DMS53 (cell line): Measurements from ENCODE around the gene FMN1.
"Not testable (repeated sequence)": the region's sequence is repeated elsewhere in the genome, so short reads cannot be mapped to it uniquely, and the experiment has no call there.

Experiments used
- DNase-seq: peaks from one replicate; lab custom pipeline; 2025; lab: John Stamatoyannopoulos, UW

Gene FMN1

GRCh38 chr15:32853592-32853991 lies 340.9 kb downstream of the FMN1 start:
- no peak for DNase-seq

- DNase-seq = no peak
Observed at GRCh38 chr15:32852771-32853170, 341.7 kb downstream of the FMN1 start.

- DNase-seq = no peak
Observed at GRCh38 chr15:32852017-32852416, 342.5 kb downstream of the FMN1 start.

GRCh38 chr15:32851572-32851971 lies 342.9 kb downstream of the FMN1 start:
- no peak for DNase-seq

GRCh38 chr15:32849769-32850668 lies 344.5 kb downstream of the FMN1 start:
- DNase-seq = no peak

GRCh38 chr15:32846671-32847070 lies 347.8 kb downstream of the FMN1 start:
- not testable (repeated sequence) for DNase-seq

GRCh38 chr15:32844118-32844711 lies 350.3 kb downstream of the FMN1 start:
- peak; percentile 55 for DNase-seq

GRCh38 chr15:32843219-32843815 lies 351.2 kb downstream of the FMN1 start:
- no peak for DNase-seq

- no peak for DNase-seq
Observed at GRCh38 chr15:32842081-32842480, 352.4 kb downstream of the FMN1 start.

- DNase-seq = no peak
Observed at GRCh38 chr15:32840507-32841245, 353.8 kb downstream of the FMN1 start.

GRCh38 chr15:32838820-32839219 lies 355.7 kb downstream of the FMN1 start:
- DNase-seq = peak; percentile 72

GRCh38 chr15:32838338-32838737 lies 356.2 kb downstream of the FMN1 start:
- peak; percentile 13 for DNase-seq

GRCh38 chr15:32837935-32838334 lies 356.6 kb downstream of the FMN1 start:
- DNase-seq = no peak

- no peak for DNase-seq
Observed at GRCh38 chr15:32834156-32834555, 360.4 kb downstream of the FMN1 start.

GRCh38 chr15:32833379-32833821 lies 361.1 kb downstream of the FMN1 start:
- no peak for DNase-seq

- DNase-seq = no peak
Observed at GRCh38 chr15:32831485-32831884, 363.0 kb downstream of the FMN1 start.

- DNase-seq = no peak
Observed at GRCh38 chr15:32830241-32830640, 364.3 kb downstream of the FMN1 start.

GRCh38 chr15:32829436-32829835 lies 365.1 kb downstream of the FMN1 start:
- DNase-seq = no peak

GRCh38 chr15:32828507-32829186 lies 365.9 kb downstream of the FMN1 start:
- DNase-seq = no peak

- no peak for DNase-seq
Observed at GRCh38 chr15:32826685-32827084, 367.8 kb downstream of the FMN1 start.

GRCh38 chr15:32825219-32825618 lies 369.3 kb downstream of the FMN1 start:
- no peak for DNase-seq

- DNase-seq = no peak
Observed at GRCh38 chr15:32824777-32825176, 369.7 kb downstream of the FMN1 start.
